Bone marrow (tissue), 2 donors: ENCODE measurements around the gene IFITM10.

ENCODE experiments used
- DNase-seq, 2 donors: peaks; one replicate each; lab custom pipeline; 2025; lab: John Stamatoyannopoulos, UW

Gene IFITM10

DNA sequence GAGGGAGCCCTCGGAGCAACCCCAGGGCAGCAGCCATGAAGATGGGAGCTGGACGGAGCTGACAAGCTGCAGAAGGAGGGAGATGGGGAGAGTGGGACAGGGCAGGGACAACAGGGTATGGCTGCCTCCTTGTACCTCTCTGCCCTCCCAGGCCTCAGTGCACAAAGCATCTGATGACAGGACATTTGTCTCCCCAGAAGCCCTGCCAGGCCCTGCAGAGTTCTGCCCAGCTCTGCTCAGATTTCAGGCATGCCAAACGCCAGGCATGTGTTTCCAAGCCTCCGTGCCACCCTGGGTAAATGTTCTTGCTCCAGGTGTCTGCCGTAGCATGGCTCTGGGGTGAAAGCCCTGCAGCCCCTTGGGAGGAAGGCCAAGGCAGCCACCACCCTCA is 1.1 kb upstream of the IFITM10 start:
- no peak for DNase-seq

DNA sequence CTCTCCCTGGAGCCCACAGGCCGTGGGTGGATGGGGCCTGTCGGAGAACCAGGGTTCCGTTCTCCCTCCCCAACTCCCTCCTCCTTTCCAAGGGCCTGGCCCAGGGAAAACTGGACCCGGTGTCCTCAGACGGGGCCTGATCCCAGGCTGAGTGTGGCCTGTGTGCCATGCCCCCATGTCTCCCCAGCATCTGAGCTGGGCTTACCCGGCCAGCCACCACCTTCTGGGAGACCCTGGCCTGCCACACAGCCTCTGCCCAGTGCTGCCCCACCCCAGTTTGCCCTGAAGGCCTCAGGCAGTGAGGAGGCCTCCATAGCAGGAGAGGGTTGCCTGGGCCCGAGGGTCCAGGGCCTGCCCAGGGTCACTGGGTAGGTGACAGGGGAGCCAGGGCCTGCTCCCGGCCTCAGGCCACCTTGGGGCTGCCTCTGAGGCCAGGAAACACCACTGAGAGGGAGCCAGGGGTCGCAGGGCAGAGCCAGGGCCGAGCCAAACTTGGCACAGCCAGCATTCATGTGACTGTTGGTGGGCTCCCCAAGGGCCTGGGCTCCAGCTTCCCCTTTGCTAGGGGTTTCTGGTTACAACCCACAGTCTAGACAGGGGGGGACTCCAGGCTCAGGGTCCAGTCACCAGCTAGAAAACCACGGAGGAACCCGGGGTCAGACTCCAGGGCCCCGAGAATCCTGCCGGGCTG is 590 bp upstream of the IFITM10 start:
- no peak for DNase-seq

DNA sequence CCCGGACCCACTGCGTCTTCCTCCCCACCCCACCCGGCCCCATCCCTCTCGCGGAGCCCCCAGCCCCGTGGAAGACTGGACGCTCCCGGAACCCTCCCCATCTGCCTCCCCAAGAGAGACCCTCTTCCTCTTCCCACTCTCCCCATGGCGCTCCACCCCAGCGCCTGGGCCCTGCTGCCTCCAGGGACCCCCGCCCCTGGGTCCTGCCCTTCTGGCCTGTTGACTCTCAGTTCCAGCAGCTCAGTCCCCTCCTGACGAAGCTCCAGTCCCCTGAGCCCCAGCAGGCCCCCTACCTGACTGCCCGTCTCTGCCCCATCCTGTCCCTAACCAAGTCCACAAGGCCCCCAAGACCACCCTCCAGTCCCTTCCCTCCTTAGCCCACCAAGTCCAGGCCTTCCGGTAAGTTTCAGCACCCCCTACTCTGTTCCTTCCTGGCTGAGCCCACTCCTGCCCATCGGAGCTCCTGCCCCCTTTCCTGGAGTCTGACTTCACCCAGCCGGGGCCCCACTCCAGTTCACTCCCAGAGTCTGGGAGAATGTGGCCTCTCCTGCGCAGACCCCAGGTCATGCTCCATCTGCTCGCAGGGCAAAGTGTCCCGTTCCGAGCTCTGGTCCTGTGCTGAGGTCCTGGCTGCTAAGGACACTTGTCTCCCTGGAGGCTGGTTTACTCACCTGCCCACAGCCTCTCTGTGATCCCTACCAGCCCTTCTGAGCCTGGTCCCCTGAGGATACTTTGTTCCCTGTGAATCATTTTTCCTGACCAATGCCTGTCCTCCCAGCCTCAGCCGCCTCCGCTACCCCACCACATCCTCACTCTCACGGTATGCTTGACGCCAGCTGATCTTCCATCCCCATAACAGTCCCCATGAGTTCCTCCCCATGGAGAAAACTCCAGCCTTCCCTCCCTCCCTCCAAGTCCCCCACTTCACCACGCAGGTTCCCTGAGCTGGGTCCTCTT is 722 bp downstream of the IFITM10 start:
- DNase-seq: no peak

DNA sequence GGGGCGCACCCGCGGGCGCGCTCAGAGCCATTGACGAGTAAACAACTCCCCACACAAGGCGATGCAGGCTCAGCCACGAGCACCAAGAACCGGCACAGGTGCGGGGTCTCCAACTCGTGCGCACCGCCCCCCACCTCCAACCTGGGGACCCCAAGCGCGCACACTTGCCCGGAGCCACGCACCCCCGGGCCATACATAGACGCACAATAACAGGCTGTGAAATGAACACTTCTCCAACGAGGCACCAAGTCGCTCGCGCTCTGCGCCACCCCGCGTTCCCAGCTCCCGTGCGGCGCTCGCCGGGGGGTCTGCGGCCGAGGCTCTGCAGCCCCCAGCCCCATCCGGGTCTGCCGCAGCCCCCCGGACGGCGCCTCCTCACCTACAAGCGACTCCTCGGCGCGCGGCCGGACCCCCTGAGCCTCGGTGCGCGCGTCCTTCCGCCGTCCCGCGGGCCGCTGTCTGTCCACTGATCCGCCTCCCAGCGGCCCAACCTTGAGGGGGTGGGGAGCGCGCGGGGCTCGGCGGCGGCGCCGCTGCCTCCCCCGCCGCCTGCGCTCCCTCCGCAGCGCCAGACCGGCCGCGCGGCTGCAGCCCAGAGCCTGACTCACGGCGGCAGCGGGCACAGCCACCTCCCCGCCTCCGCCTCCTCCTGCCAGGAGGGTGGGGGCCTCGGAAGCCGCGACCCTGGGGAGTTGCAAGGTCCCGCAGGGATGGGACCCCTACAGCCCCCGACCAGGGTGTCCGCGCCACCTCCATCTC is 1.6 kb downstream of the IFITM10 start:
- no peak for DNase-seq

DNA sequence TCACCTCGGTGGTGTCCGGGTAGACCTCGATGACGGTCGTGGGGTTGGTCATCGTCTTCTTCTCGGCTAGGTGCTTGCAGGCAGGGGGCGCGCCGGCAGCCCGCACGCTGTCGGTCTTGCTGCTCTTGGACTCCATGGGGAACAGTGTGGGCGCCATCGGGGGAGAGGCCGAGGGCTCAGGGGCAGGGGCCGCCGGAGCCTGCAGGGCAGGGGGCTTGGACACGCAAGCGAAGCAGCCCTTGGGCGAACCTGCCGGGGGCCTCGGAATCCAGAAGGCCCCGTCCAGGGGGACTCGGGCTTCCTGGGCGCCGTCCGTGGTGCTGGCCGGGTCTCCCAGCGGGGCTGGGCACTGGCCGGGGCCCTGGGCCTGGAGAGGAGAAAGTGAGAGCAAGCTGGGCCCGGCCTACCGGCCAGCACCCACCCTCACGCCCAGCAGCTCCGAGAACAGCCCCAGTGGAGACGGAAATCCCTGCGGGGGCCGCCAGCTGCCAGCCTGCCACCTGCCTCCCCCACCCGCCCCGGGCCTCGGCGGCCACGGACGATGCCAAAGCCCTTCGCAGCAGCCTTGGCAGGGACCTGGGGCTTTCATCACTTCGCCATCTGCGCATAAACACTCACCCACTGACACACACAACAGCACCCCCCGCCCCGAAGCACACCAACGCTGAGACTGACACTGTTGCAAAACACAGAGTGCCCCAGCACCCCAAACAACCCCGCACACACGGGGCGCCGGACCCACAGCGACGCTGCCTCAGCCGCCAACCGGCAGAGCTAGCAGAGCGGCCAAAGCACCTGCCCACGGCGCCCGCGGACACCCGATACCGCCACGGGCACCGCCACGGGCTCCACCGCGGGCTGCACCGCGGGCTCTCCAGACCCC is 2.4 kb downstream of the IFITM10 start:
- no peak for DNase-seq

DNA sequence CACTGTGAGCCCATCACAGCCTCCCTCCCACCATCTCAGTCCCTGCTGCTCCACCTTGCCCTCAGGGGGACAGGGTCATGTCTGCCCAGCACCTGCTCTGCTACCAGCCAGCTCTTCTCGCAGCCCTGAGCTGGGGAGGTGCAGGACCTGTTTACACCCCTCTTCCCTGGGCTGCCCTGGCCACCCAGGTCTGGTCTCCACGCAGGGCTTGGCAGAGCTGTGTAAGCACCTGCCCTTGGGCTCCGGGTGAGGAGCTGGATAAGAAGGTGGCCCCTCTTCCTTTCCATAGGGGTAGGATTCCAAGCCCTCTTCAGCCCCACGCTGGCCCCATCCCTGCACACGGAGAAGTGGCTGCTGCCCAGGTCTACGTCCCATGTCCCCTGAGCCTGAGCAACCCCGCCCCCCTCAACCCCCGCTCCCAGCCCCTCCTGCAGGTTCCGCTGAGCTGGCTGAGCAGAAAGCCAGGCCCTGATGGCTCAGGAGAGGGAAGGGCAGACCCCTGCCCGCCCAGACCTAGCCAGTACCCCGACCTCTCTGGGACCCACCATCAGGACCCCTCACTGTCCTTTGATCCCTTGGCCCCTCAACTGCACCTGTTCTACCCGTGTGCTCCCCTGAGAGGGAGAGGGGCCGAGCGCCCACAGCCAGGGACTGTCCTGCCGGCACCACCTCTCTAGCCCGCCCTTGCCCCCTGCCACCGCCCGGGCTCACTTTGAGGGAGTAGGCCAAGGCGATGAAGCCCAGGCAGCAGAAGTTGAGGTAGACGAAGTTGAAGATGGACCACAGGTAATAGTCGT is 3.2 kb downstream of the IFITM10 start:
- DNase-seq: no peak

DNA sequence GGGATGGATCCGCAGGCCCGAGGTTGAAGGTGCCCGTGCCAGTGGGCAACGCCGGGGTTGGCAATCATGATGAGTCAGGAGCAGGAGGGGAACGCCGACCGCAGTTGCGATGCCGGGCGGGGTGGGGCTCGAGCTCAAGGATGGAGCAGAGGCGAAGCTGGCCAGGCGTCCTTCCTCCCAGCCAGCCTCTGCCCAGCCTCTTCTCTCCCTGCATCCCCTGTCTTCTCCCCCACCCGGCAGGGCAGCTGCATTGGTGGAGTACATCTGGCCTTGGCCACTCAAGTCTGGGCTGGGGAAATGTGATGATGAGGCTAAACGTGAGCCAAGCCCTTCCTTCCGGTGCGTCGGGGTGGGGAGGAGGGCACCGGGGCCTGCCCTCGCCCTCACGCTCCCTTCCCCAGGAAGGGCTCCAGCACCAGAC is 3.9 kb downstream of the IFITM10 start:
- no peak for DNase-seq

DNA sequence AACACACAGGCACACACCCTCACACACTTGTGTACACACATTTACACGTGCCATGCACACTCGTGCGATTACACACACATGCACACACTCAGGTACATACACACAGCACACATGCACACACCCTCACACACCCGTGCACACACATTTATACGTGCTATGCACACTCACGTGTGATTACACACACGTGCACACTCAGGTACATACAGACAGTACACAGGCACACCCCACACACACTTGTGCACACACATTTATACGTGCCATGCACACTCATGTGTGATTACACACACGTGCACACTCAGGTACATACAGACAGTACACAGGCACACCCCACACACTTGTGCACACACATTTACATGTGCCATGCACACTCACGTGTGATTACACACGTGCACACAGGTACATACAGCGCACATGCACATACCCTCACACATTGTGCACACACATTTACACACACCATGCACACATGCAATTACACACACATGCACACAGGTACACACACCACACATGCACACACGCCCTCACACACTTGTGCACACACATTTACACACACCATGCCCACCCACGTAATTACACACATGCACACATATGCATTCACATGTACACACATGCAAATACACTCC is 4.6 kb downstream of the IFITM10 start:
- DNase-seq: no peak

DNA sequence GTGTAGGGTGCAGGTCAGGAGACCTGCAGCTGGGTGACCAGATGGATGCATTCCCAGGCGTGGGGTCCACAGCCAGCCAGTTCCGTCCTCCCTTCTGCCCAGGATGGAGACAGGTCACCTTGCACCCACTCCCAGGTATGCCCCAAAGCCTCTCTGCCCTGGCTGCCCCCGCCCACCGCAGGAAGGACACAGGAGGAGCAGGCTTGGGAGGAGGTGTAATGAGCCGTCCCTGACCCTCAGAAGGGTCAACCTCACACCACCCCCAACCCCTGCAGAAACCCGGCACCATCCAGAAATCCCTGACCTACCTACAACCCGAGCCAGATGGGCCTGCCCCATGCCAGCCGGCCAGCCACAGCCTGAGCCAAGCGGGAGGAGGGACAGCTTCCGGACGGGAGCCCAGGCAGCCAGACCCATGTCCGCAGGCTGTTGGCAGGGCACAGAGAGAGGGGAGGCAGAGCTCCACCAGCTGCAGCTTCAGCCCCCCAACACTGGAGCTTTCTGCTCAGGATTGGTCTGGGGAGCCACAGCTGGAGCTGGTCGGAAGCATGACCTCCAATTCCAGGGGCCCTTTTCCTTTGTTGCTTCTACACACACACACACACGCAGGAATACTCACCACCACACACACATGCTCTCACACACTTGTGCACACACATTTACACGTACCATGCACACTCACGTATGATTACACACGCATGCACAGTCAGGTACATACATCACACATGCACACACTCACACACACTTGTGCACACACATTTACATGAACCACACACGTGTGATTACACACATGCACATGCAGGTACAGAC is 5.3 kb downstream of the IFITM10 start:
- no peak for DNase-seq

DNA sequence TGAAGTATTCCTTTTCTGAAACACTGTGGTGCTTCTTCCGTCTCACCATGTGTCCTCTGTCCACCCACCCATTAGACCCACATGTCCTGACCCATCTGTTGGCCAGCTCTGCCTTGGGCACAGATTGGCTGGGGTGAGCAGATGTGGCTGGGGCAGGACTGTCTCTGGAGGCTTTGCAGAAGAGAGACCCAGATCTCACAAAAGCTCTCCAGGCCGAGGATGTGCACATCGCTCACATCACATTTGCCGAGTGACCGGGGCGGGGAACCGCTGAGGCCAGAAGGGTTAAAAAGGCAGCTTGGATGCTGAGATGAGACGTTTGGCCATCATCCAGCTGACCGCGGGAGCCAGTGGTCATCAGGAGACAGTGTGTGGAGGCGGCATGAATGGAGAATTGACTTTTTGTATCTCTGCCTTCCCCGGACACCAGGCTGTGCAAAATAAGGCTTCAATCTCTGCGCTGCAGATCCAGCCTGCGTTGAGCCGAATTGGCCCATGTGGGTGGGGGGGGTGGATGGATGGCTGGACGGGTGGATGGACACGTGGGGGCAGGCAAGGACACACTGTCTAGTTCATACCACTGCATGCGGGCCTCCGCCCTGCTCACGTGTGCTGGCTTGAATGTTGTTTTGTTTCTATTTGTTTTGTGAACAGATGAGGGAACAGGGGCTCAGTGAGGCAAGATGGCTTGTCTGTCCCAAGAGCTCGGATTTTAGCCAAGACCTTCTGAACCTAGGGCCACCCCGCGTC is 6.1 kb downstream of the IFITM10 start:
- no peak for DNase-seq

DNA sequence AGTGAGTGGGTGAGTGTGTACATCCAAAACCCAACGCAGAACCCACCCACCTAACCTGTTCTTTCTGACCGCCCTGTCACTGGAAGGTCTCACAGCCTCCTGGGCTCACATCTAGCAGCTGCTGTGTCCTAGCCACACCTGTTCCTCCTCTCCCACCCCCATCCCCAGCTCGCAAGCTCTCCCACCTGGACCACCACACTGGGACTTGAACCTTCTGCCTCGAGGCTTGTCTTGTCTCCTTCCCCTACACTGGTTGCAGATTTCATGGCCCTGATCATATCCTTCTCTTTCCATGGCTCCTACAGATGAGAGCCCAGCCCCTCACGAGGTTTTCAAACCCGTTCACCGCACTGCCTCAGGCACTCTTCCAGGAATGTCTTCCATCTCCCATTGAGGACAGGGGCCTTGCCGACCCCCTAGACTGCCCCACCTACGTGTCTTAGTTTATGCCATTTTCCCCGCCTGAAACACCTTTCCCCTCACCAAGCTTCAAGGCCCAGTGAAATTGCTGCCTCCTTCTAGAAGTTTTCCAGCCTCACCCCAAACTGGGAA is 6.7 kb downstream of the IFITM10 start:
- no peak for DNase-seq

DNA sequence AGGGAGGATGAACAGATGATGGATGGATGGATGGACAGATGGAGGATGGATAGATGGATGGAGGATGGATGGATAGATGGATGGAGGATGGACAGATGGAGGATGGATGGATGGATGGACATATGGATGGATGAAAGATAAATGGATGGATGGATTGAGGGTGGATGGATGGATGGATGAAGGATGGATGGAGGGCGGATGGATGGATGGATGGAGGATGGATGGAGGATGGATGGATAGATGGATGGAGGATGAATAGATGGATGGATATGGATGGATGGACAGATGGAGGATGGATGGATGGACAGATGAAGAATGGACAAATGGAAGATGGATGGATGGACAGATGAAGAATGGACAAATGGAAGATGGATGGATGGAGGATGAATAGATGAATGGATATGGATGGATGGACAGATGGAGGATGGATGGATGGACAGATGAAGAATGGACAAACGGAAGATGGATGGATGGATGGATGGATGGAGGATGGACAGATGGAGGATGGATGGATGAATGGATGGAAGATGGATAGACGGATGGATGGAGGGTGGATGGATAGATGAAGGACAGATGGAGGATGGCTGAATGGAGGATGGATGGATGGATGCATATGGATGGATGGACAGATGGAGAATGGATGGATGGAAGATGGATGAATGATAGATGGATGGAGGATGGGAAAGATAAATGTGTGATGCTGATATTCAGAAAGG is 7.4 kb downstream of the IFITM10 start:
- DNase-seq: no peak

DNA sequence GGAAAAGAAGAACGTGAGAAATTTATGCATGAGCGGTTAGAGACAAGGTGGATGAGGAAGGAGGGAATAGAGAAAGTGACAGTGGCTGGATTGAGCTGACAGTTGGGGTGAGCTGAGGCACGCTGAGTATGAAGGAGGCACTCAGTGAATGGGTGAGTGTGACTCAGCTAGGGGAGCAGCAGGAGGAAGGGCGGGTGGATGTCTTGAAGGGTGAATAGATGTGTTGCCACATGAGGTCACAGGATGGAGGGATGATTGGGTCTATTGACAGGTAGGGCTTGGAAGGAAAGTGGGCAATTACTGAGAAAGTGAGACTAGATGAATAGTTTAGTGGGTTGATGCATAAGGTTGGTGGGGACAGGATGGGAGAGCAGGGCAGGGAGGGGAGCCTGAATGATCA is 8.0 kb downstream of the IFITM10 start:
- DNase-seq: no peak

DNA sequence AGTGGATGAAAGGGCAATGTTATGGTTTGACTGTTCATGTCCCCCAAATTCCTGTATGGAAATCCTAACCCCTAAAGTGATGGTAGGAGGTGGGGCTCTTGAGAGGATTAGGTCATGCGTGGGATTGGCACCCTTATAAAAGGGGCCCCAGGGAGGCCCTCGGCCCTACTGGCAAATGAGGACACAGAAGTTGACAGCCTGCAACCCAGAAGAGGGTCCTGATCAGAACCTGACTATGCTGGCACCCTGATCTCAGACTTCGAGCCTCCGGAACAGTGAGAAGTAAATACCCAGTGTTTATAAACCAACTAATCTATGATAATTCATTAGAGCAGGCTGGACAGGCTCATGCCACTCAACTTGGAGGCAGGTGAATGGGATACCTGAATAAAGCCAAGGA is 8.7 kb downstream of the IFITM10 start:
- DNase-seq: no peak

DNA sequence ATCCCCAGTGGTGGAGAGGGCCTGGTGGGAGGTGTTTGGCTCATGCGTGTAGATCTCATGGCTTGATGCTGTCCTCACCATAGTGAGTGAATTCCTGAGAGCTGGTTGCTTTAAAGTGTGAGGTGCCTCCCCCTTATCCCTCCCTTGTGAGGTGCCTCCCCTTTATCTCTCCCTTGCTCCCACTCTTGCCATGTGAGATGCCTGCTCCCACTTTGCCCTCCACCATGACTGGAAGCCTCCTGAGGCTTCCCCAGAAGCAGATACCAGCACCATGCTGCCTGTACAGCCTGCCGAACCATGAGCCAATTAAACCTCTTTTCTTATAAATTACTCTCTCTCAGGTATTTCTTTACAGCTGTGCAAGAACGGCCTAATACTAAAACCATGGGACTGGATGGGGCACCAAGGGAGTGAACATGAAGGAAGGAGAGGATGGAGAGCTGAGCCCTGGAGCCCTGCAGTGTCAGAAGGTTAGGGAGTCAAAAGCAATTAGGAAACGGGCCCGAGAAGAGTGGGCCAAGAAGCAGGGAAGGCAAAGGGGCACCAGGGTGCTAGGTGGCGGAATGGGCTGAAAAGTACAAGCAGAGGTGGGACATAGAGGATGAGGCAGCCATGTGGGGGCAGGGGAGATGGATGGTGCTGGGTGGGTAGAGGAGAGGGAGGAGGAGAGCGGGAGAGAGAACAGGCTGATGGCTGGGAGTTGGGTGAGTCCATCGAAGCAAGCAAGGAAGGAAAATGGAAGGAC is 9.4 kb downstream of the IFITM10 start:
- no peak for DNase-seq

DNA sequence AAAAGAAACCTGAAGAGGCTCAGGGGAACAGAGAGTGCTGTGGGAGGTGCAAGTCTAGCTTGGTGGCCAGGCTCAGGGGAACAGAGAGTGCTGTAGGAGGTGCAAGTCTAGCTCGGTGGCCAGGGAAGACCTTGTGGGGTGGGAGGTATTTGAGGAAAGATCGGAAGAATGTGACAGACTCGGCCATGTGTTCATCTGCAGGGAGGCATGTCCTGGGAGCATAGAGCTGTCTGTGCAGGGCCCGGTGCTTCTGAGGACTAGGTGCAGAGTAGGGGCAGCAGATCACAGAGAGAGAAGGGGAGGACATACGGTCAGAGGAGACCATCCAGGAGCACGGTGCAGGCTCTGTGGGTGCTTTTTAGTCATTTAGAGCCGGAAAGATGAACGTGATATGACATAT is 10.8 kb downstream of the IFITM10 start:
- DNase-seq: no peak

DNA sequence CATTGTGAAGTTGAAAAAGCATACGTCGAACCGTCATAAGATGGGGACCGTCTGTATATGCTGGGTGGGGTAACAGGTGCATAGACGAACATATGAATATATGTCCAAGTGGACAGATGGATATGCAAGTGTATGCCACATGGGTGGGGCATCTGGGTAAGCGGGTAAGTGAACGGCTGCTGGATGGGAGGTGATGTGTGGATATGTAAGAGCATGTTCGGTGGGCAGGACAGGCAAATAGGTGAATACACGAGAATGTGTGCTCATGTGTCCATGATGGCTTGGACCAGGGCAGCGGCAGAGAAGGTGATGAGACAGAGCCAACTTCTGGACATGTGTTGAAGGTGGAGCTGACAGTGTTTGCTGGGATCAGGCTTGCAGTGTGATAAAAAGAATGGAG is 12.0 kb downstream of the IFITM10 start:
- no peak for DNase-seq
